Erythroblast (primary cell): ENCODE measurements around the gene MAP1B.

Source experiments
- GATA1 ChIP-seq: IDR thresholded peaks from 2 replicates; pipeline ENCODE4 v1.6.1; 2011; ENCODE audit warnings: low read depth, mild to moderate bottlenecking, control low read depth, low read length, moderate library complexity
- POLR2A ChIP-seq: IDR thresholded peaks from 2 replicates; pipeline ENCODE4 v1.6.1; 2011; ENCODE audit warnings: mild to moderate bottlenecking, low read length

DNA sequence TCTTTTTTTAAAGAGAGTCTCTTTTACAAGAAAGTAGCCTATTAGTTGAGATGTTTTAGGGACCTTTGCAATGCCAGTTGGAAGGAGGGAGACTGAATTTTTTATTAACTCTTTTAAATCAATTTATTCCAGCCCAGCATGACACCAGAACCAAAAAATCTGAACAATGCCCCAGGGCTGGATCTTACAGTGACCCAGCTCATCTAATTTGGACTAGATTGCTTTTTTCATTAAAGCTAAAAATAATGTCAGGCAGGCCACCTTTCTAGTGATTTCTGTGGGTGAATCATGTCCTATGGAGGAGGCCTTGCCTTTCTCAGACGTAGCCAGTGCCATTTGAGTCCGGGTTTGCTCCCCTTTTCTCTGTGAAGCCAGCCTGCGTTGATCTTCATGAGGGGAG, 38.8 kb downstream of the MAP1B start:
- no peak for TF ChIP-seq POLR2A
- TF ChIP-seq GATA1: no peak
